H1 (cell line): ENCODE results near the gene BCL11A.
"Not testable (repeated sequence)": the region's sequence is repeated elsewhere in the genome, so short reads cannot be mapped to it uniquely, and the experiment has no call there.

ENCODE experiments used
- ASH2L ChIP-seq: fragments of 200-600, 300-600 bp; sonication (generic); IDR thresholded peaks from one replicate; pipeline ENCODE4 v1.7.1; 2017; ENCODE audit warnings: low read length
- BCL11A ChIP-seq, 2 experiments: IDR thresholded peaks; one replicate each; pipeline ENCODE4 v1.6.1; 2011; ENCODE audit warnings: low read depth in 2 of 2, low read length in 2 of 2, mild to moderate bottlenecking in 2 of 2
- CEBPB ChIP-seq: IDR thresholded peaks from 2 replicates; pipeline ENCODE4 v1.6.1; 2012; ENCODE audit warnings: low read depth, low read length
- KDM5A ChIP-seq: fragments of 200-600 bp; IDR thresholded peaks from 2 replicates; pipeline ENCODE4 v1.7.1; 2012; ENCODE audit warnings: mild to moderate bottlenecking, low read length, inconsistent platforms, mixed read lengths
- POLR2A ChIP-seq, 2 experiments: IDR thresholded peaks; 1 replicate in 1 of 2; 2 replicates in 1 of 2; pipeline ENCODE4 v1.6.1; 2011; ENCODE audit warnings: low read depth in 2 of 2, low read length in 2 of 2, mild to moderate bottlenecking in 2 of 2; ENCODE audit errors: control extremely low read depth in 1 of 2
- POLR2AphosphoS5 ChIP-seq: IDR thresholded peaks from 2 replicates; pipeline ENCODE4 v1.6.1; 2011; ENCODE audit warnings: low read depth, low read length
- RAD21 ChIP-seq, 2 experiments: IDR thresholded peaks in 1 of 2; conservative IDR thresholded peaks in 1 of 2; 2 replicates each; pipeline ENCODE4 v1.6.1; 2011; ENCODE audit warnings: low read depth in 2 of 2, low read length in 2 of 2, improper control_type of control experiment in 1 of 2, inconsistent platforms in 1 of 2, mild to moderate bottlenecking in 1 of 2, moderate library complexity in 1 of 2
- RFX5 ChIP-seq: IDR thresholded peaks from 2 replicates; pipeline ENCODE4 v1.6.1; 2011; ENCODE audit warnings: low read depth, low read length, improper control_type of control experiment, borderline replicate concordance
- ZNF274 ChIP-seq: IDR thresholded peaks from 2 replicates; pipeline ENCODE4 v1.7.0; 2012; ENCODE audit warnings: low read length, borderline replicate concordance; ENCODE audit errors: extremely low read depth
- TF ChIP-seq, protein P1 (sequence below), 3 experiments: IDR thresholded peaks; 1 replicate in 2 of 3; 2 replicates in 1 of 3; pipeline versions ENCODE4 v1.5.1 to v1.6.1; 2011; ENCODE audit warnings: low read length in 3 of 3, mild to moderate bottlenecking in 3 of 3, inconsistent platforms in 2 of 3, low read depth in 1 of 3, moderate library complexity in 1 of 3; ENCODE audit not compliant: insufficient read depth in 1 of 3; ENCODE audit errors: control extremely low read depth in 1 of 3
- TF ChIP-seq, protein P2 (sequence below): fragments of 300-600 bp; sonication (generic); IDR thresholded peaks from 2 replicates; pipeline ENCODE4 v1.7.1; 2012; ENCODE audit warnings: low read length, moderate library complexity, mild to moderate bottlenecking, inconsistent platforms; ENCODE audit not compliant: insufficient replicate concordance

DNA sequence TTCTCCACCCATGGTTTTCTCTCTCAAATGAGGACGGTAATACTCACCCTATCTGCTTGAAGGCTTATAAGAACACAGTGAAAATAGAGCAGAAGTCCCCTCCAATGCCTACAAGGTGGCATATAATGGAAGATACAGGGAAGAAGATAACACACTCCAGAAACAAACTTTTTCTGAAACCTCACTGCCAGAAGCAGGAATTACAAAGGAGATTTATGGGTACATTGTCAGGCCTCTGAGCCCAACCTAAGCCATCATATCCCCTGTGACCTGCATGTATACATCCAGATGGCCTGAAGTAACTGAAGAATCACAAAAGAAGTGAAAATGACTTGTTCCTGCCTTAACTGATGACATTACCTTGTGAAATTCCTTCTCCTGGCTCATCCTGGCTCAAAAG, 136.2 kb downstream of the BCL11A start:
- TF ChIP-seq POLR2AphosphoS5; CEBPB; ASH2L; RFX5; POLR2A (IDR thresholded peaks at IDR 0.05; ENCODE audit: control extremely low read depth in 1 of 2, low read depth in 2 of 2, low read length in 2 of 2); BCL11A (IDR thresholded peaks at IDR 0.05; ENCODE audit: low read depth in 2 of 2, low read length in 2 of 2); KDM5A; RAD21 (IDR thresholded peaks at IDR 0.05 in 1 of 2, conservative IDR thresholded peaks at IDR 0.05 in 1 of 2; ENCODE audit: low read depth in 2 of 2, low read length in 2 of 2); ZNF274: not testable (repeated sequence)
- TF ChIP-seq, protein P1, sequence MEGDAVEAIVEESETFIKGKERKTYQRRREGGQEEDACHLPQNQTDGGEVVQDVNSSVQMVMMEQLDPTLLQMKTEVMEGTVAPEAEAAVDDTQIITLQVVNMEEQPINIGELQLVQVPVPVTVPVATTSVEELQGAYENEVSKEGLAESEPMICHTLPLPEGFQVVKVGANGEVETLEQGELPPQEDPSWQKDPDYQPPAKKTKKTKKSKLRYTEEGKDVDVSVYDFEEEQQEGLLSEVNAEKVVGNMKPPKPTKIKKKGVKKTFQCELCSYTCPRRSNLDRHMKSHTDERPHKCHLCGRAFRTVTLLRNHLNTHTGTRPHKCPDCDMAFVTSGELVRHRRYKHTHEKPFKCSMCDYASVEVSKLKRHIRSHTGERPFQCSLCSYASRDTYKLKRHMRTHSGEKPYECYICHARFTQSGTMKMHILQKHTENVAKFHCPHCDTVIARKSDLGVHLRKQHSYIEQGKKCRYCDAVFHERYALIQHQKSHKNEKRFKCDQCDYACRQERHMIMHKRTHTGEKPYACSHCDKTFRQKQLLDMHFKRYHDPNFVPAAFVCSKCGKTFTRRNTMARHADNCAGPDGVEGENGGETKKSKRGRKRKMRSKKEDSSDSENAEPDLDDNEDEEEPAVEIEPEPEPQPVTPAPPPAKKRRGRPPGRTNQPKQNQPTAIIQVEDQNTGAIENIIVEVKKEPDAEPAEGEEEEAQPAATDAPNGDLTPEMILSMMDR (IDR thresholded peaks at IDR 0.05; ENCODE audit: control extremely low read depth in 1 of 3, insufficient read depth in 1 of 3, low read depth in 1 of 3, low read length in 3 of 3): not testable (repeated sequence)
- TF ChIP-seq, protein P2, sequence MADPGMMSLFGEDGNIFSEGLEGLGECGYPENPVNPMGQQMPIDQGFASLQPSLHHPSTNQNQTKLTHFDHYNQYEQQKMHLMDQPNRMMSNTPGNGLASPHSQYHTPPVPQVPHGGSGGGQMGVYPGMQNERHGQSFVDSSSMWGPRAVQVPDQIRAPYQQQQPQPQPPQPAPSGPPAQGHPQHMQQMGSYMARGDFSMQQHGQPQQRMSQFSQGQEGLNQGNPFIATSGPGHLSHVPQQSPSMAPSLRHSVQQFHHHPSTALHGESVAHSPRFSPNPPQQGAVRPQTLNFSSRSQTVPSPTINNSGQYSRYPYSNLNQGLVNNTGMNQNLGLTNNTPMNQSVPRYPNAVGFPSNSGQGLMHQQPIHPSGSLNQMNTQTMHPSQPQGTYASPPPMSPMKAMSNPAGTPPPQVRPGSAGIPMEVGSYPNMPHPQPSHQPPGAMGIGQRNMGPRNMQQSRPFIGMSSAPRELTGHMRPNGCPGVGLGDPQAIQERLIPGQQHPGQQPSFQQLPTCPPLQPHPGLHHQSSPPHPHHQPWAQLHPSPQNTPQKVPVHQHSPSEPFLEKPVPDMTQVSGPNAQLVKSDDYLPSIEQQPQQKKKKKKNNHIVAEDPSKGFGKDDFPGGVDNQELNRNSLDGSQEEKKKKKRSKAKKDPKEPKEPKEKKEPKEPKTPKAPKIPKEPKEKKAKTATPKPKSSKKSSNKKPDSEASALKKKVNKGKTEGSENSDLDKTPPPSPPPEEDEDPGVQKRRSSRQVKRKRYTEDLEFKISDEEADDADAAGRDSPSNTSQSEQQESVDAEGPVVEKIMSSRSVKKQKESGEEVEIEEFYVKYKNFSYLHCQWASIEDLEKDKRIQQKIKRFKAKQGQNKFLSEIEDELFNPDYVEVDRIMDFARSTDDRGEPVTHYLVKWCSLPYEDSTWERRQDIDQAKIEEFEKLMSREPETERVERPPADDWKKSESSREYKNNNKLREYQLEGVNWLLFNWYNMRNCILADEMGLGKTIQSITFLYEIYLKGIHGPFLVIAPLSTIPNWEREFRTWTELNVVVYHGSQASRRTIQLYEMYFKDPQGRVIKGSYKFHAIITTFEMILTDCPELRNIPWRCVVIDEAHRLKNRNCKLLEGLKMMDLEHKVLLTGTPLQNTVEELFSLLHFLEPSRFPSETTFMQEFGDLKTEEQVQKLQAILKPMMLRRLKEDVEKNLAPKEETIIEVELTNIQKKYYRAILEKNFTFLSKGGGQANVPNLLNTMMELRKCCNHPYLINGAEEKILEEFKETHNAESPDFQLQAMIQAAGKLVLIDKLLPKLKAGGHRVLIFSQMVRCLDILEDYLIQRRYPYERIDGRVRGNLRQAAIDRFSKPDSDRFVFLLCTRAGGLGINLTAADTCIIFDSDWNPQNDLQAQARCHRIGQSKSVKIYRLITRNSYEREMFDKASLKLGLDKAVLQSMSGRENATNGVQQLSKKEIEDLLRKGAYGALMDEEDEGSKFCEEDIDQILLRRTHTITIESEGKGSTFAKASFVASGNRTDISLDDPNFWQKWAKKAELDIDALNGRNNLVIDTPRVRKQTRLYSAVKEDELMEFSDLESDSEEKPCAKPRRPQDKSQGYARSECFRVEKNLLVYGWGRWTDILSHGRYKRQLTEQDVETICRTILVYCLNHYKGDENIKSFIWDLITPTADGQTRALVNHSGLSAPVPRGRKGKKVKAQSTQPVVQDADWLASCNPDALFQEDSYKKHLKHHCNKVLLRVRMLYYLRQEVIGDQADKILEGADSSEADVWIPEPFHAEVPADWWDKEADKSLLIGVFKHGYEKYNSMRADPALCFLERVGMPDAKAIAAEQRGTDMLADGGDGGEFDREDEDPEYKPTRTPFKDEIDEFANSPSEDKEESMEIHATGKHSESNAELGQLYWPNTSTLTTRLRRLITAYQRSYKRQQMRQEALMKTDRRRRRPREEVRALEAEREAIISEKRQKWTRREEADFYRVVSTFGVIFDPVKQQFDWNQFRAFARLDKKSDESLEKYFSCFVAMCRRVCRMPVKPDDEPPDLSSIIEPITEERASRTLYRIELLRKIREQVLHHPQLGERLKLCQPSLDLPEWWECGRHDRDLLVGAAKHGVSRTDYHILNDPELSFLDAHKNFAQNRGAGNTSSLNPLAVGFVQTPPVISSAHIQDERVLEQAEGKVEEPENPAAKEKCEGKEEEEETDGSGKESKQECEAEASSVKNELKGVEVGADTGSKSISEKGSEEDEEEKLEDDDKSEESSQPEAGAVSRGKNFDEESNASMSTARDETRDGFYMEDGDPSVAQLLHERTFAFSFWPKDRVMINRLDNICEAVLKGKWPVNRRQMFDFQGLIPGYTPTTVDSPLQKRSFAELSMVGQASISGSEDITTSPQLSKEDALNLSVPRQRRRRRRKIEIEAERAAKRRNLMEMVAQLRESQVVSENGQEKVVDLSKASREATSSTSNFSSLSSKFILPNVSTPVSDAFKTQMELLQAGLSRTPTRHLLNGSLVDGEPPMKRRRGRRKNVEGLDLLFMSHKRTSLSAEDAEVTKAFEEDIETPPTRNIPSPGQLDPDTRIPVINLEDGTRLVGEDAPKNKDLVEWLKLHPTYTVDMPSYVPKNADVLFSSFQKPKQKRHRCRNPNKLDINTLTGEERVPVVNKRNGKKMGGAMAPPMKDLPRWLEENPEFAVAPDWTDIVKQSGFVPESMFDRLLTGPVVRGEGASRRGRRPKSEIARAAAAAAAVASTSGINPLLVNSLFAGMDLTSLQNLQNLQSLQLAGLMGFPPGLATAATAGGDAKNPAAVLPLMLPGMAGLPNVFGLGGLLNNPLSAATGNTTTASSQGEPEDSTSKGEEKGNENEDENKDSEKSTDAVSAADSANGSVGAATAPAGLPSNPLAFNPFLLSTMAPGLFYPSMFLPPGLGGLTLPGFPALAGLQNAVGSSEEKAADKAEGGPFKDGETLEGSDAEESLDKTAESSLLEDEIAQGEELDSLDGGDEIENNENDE: not testable (repeated sequence)
